GM21717 (cell line): ENCODE data around the gene TCHH.

Source experiments
- ATAC-seq: cut with Tn5 transposase; IDR thresholded peaks from one replicate; pipeline ENCODE4 v1.9.1; 2021; ENCODE audit warnings: mild to moderate bottlenecking, moderate library complexity; ENCODE audit not compliant: unreplicated experiment

The TCHH gene

GRCh38 chr1:152061952-152062351 is 53.3 kb downstream of the TCHH start:
- ATAC-seq: no peak
